Hematopoietic multipotent progenitor cell treated with erythropoietin and hydrocortisone succinate and interleukin-3 and kit ligand, for 4 days (in vitro differentiated cells): Measurements from ENCODE around the gene CADPS2.
"Not testable (repeated sequence)": the region's sequence is repeated elsewhere in the genome, so short reads cannot be mapped to it uniquely, and the experiment has no call there.

ENCODE experiments used
- DNase-seq: peaks from one replicate; pipeline ENCODE4 v3.0.0-alpha.2; 2015

CADPS2 gene

DNA sequence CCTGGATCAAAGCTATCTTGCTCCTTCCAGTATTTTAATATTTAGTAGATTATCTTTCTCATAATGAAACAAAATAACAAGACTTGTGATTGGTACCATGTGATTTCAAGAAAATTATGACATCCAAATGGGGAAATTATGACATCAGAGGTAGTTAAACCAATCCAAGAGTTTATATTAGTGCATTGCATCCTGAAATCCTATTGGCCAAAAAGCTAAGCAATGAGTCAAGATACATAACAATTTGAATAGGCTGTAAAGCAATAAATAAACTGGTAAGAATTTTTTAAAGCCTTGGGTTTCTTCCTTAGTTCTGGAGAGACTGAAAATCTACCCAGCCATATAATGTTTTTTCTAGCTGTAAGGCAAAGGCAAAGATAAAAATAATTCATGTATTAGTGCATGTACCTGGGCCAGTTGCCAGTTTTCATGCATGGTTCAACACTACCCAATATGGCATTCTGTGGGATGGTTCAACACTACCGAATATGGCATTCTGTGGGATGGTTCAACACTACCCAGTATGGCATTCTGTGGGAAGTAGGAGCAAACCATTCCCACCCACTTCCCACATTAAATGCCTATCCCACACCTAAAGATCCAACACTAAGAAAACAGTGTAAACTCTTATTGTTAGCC, 183.3 kb downstream of the CADPS2 start, which contains the start of gene RNF148:
RNF148 (minus strand) TSS at position 51 of the 639 bp plus-strand sequence. CDS start 172 bp downstream, outside the sequence.
- DNase-seq: no peak

DNA sequence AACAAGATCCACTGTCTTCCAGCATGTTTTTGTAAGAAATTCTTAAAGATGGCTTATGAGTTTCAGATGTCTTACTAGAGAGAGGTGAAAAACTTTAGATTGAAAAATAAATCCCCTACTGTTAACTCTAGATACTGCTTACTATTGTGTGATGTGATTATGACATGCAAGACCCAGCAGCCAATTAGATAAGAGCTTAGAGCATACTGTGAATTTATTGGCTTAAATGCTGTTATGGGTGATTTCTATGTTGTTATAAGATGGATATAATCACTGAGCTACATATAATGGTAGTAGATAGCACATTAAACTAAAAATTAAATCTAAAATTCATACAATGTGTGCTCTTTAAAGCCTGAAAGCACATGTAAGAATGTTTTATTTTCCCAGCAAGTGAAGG, 187.2 kb downstream of the CADPS2 start, which contains the start of gene RNF133:
RNF133 (minus strand) TSS at position 101 of the 400 bp plus-strand sequence. CDS start 199 bp downstream, outside the sequence.
- no peak for DNase-seq

DNA sequence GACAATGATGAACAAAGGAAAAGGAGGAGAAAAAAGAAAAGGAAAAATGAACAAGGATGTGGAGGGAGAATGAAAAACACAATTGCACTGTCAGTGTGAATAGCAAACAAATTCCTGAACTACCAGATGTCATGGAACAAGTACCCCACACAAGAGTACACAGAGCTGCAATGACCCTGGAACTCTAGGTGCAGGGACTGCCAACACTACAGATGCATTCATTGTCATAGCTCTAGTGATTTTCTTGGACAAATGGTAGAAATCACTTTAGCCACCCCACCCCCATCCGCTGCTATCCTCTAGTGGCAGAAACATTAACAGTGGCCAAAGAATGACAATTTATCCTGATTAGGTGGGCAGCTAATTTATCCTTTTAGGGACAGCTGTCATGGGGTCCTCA, 190.4 kb downstream of the CADPS2 start:
- DNase-seq: no peak

DNA sequence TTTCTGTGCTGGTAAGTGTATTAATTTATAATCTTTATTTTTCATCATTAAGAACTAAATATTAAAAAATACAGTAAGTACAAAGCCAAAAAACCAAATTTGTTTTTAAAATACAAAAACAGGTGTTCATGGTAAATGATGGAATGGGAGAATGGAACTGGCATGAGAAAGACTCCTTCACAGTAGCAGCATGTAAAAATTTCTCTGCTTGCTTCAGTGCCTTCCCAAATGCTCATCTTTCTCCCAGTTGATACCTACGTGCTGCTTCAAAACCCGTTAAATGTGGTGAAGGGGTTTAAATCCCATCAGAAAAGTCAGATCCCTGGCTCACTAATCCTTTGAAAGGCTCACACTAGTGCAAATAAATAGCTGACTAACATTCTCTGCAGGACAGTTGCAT, 191.6 kb downstream of the CADPS2 start:
- DNase-seq: no peak

DNA sequence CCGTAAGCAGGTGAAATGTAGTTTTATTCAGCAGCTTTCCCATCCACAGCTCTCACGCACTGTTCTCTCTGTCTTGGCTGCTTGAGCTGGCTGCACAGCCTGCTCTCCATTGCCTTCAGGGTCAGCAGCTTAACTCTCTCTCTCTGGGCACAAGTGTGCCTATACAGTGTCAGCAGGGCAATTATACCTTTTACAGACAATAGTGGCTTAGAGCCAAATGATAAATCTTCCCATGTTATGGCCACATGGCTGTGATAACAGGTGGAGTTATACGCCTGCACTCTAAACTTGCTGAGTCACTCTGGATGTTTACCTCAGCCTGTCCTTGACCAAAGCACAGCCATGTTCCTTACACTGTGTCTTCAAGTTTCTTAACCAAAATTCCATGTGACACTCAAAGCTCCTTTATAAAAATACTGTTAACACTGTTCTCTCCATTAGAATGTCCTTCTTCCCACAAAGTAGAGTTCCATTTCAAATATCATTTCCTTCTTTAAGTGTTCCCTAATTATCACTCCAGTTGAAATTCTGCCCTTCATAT, 193.4 kb downstream of the CADPS2 start:
- no peak for DNase-seq

DNA sequence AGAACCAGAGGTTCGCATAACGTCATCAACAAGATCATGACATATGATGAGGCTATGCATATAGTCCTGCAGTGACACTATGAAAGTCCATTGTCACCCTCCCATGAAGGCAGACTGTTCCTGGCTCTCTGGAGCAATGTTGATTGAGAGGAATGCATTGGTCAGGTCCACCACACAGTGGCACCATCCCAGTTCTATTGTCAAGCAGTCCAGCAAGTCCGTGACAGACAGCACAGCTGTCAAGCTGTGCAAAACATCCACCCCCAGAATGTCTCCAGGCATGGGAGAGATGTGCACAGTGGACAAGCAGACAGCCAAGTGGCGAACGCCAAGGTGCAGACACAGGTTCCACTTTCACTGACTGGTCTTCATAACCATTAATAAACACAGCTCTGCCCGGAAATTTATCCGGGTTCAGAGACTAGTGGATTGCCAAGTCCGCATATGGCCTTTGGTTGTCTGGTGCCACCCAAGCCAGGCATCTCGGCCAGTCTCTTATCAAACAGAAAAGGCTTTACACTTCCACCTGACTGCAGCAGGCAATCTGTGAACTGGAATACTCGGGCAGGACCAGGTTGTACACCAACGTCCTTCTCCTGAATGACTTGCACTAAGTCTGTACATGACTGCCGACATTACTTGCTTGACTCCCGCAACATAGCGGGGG, 194.6 kb downstream of the CADPS2 start:
- DNase-seq: no peak

DNA sequence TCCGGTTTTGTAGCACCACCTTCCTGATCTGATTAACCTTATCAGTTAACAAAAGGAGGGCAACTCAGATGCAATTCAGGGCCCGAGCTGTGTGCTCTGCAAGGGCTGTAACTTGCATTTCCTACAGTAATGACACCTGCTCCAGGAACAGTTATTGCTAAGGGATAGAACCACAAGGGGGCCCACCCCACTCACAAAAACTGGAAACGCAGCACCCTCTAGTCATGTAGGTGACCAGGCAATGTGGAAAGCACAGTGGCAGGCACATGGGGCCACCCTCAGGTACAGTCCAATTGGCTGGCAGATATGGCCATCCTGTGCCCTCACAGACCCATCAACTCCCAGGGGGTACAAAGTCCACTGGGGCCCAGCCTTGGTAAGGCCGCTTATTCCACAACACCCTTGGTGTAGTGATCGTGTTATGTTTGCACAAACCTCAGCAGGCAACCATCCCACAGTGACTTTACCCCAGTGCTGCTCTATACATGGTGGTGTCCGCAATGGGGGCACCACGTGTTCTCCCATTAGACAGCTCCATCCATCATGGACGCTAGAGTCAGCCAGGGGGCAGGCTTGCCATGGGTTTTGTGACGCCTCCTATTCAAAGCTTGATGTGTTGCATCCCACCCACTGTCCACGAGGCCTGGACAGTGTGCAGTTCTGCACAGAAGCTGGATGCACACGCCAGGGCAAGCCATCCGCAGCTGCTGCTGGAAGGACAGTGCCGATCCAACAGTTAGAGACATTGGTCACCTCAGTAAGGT, 196.7 kb downstream of the CADPS2 start:
- no peak for DNase-seq

DNA sequence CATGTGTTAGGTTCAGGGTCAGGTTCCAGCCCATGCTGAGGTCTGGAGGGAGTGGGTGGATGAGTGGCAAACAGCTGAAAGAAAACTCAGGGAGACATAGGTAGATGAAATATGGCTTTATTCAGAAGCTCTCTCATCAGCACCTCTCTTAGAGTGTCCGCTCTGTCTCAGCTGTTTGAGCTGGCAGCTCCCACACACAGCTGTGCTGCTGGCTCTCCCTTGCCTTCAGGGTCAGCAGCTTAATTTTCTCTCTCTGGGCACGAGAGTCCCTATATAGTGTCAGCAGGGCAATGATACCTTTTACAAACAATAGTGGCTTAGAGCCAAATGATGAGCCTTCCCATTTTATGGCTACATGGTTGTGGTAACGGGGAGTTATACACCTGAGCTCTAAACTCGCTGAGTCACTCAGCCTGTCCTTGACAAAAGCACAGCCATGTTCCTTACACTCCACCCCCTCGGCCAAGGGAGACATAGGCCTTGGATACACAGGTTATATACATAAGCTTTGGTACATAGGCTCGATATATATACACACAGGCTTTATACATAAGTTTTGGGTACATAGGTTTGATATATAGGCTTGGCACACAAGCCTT, 197.8 kb downstream of the CADPS2 start:
- DNase-seq: no peak

DNA sequence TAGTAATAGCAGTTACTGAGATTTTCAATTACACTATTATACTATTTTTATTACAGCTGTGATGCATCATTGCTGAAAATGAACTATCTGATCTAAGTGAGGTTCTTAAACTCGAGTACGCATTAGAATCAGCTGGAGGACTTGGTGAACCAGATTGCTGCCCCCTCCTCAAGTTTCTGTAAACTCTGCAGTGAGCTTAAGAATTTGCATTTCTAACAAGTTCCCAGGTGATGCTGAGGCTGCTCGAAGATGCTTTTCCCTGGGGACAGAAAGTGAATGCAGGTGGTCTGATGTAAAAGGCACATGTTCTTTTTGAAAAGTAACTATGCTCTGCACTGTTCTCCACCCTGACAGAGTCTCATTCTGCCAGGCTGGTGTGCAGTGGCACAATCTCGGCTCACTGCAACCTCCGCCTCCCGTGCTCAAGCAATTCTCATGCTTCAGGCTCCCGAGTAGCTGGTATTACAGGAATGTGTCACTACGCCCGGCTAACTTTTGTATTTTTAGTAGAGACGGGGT, 199.8 kb downstream of the CADPS2 start:
- no peak for DNase-seq

DNA sequence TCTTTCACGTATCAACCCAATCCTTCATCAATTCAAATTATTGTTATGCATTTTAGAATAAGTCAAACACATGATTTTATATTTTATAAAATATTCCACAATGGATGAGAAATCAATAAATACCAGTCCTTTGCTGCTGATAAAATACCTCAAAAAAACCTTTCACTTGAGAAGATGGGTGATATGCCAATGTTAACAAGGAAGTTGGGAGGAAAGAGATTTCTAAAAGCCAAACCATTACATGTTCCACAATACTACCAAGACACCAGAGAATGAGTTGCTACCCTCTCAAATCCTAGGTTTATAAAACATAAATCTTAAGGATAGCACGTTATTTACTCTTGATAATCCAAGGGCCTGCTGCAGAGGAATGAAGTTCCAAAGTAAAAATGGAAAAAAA, 201.8 kb downstream of the CADPS2 start:
- DNase-seq: no peak

DNA sequence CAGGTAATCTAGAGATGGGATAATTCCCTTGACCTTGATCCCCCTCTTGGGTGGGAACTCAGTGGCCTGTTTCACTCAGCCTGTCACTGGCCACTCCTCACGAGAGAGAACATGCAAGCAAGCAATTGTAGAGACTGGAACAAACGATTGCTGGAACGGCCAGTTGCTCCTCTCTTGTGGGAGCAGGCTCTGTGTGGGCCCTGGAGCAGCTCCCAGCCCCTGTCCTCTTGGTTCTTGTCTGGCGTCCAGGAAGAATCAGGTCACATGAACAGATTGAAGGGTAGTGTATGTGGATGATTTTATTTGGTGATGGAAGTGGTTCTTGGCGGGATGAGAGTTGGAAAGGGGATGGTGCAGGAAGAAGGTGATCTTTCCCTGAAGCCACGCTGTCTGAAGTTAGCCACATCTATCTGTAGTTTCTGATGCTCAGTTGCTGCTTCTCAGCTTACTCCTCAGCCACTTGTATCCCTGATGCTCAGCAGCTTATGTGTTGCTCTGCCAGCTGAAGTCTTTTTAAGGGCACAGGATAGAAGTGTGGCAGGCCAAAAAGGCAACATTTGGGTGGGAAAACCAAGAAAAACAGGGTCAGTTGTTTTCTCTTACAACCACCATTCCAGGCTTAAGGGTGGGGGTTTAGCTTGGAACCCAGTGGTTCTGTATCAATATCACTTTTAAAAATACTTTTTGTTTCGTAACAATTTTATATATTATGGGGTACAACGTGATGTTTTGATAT, 203.3 kb downstream of the CADPS2 start:
- DNase-seq: no peak

DNA sequence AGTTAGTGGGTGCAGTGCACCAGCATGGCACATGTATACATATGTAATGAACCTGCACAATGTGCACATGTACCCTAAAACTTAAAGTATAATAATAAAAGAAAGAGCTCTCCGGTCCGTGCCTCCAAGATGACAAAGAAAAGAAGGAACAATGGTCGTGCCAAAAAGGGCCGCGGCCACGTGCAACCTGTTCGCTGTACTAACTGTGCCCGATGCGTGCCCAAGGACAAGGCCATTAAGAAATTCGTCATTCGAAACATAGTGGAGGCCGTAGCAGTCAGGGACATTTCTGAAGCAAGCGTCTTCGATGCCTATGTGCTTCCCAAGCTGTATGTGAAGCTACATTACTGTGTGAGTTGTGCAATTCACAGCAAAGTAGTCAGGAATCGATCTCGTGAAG, 205.1 kb downstream of the CADPS2 start:
- not testable (repeated sequence) for DNase-seq

DNA sequence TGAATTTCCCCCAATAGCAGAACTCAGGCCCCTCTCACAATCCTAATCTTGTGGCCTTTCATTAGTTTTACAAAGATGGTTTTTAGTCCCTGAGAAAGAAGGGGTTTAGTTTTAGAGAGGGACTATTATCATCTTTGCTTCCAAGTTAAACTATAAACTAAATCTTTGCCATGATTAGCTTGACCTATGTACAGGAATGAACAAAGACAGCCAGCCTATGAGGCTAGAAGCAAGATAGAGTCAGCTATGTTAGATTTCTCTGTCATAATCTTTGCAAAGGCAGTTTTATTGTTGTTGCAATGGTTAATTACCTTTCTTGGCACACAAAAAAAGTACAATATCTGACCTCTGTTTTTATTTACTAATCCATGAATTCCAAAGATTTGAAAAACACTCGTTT, 206.4 kb downstream of the CADPS2 start:
- no peak for DNase-seq

DNA sequence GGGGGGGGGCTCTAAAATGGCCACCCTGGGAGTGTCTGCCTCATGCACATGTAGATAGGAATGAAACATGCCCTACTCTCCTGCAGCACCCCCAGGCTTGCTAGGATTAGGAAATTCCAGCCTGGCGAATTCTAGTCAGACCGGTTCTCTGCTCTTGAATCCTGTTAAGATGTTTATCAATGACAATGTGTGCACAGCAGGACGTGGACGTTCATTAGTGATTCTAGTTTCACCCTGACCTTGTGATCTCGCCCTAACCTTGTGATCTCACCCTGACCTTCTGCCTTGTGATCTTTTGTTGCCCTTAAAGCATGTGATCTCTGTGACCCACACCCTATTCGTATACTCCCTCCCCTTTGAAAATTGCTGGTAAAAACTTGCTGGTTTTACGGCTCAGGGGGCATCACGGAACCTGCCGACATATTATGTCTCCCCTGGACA, 207.0 kb downstream of the CADPS2 start:
- DNase-seq: not testable (repeated sequence)

DNA sequence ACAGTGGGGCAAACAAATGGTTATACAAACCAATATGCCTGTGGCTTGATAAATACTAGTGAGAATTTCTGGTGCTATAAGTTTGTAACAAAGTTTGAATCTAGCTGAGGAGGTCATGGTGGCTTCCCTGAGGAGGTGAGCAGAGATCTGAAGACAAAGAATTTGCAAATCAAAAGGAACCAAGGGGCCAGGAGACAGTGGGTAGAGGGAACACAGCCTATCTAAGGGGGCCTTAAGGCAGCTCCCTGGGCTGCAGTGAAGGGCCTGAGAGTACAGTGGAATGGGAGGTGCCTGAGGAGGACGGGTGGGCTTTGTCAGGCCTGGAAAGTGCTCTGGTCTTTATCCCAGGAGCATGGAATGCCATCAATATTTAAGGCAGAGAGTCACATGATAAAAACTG, 209.1 kb downstream of the CADPS2 start:
- no peak for DNase-seq

DNA sequence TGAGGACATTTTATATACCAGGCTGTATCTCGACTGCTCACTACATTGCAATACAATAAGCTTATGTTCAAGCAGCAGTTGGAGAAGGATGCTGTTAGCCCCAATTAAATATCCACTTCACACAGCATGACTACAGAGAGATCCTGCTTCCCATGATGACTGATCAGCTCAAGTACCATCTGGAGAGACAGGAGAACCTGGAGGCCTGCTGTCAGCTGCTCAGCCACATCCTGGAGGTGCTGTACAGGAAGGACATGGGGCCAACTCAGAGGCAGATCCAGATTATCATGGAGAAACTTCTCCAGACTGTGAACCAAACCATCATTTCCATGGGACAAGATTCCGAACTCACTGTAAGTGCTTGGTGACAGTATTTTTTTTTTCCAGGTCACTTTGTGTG, 209.8 kb downstream of the CADPS2 start:
- no peak for DNase-seq

DNA sequence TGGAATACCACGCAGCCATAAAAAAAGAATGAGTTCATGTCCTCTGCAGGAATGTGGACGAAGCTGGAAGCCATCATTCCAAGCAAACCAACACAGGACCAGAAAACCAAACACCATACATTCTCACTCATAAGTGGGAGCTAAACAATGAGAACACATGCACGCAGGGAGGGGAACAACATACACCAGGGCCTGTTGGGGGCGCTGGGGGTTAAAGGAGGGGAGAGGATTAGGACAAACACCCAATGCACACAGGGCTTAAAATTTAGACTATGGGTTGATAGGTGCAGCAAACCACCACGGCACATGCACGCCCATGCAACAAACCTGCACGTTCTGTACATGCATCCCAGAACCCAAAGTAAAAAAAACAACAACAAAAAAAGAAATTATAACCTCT, 210.6 kb downstream of the CADPS2 start:
- DNase-seq: no peak

DNA sequence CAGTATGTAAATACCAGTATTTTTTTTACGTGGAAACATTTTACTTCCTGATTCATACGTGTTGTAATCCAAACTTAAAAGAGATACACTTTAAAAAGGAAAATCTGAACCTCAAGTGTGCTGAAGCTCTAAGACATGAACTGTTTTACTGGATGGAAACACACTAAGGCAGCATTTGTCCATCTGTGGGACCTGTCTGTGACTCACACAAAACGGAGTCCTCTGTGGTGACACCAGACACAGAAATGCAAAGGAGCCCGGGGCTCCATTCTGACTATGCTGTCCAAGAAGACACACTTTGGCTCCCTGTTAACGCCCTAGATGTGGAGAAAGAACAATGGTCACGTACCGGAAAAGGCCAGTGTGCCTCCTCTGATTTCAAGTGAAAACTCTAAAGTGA, 211.2 kb downstream of the CADPS2 start:
- DNase-seq: no peak

DNA sequence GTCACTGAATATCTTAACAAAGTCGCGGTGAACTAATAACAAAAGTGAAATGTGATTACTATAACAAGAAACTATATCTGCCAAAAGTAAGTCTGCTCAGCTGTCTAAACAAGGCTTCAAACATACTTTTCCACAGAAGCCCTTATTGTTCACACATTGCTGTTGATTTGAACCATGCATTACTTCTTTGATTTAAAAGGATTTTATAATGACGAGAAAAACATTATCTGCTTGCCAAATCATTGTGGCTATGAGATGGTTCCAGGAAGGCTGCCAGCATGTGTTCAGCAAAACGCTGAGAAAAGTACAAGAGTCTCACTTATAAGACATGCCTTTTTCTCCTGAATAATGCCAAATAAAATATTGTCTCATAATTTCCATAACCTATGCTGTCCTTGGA, 211.8 kb downstream of the CADPS2 start:
- DNase-seq: no peak

DNA sequence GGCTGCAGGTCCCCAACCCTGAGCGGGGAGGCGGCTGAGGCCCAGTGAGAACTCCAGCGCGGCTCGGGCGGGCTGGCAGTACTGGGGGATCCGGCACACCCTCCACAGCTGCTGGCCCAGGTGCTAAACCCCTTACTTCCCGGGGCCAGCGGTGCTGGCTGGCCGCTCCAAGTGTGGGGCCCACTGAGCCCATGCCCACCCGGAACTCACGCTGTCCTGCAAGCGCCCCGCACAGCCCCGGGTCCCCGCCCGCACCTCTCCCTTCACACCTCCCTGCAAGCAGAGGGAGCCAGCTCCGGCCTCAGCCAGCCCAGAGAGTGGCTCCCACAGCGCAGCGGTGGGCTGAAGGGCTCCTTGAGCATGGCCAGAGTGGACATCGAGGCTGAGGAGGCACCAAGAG, 212.3 kb downstream of the CADPS2 start:
- DNase-seq: no peak

DNA sequence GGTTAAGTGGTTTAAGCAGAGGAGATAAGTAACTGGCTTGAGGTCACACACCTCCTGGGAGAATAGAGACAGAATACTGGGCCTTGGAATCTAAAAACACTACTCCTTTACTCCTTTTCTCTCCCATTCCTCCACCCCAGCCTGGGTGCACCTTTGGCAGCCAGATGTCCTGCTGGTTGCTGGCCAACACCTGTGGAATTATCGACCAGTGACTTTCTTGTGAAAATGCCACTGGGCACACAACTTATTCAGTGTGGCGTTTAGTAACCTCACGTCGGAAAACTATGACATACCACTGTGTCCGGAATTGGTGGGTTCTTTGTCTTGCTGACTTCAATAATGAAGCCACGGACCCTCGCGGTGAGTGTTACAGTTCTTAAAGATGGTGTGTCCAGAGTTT, 213.7 kb downstream of the CADPS2 start:
- no peak for DNase-seq

DNA sequence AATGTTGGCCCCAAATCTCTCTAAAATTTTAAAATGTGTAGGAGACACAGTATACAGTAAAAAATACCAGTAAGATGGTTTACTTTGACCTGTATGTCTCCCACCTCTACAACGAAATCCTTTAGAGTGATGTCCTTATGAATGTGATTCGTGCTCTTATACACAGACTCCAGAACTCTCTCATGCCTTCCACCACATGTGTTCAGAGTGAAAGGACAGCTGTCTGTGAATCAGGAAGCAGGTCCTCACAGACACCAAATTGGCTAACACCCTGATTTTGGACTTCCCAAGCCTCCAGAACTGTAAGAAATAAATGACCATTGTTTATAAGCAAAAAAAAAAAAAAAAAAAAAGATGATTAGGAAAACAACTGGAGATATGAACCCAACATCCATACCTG, 222.5 kb downstream of the CADPS2 start:
- no peak for DNase-seq
